Smooth muscle cell (in vitro differentiated cells): Measurements from ENCODE around the gene NAALADL1. TPM values are rescaled to one million over a fixed set of nuclear protein-coding genes. Genes with fewer than 3 reads are reported as not detected.

ENCODE experiments used
- DNase-seq: peaks from one replicate; lab custom pipeline; 2025; ENCODE audit not compliant: unreplicated experiment; lab: John Stamatoyannopoulos, UW
- H2AFZ ChIP-seq: fragments of 200-600 bp; sonication (generic); 2 replicates; pipeline ENCODE4 v1.6.0; 2016; ENCODE audit warnings: antibody characterized with exemption, low read depth, mild to moderate bottlenecking
- H3F3A ChIP-seq: fragments of 200-600 bp; sonication (generic); 2 replicates; pipeline ENCODE4 v1.6.0; 2017; ENCODE audit warnings: antibody characterized with exemption, low read depth
- H3K27ac ChIP-seq: fragments of 200-600 bp; sonication (generic); 2 replicates; pipeline ENCODE4 v1.5.1; 2016; ENCODE audit warnings: low read depth, mild to moderate bottlenecking
- H3K27me3 ChIP-seq: fragments of 200-600 bp; sonication (generic); 2 replicates; pipeline ENCODE4 v1.6.1; 2016; ENCODE audit warnings: low read depth, mild to moderate bottlenecking
- H3K36me3 ChIP-seq: fragments of 200-600 bp; sonication (generic); 2 replicates; pipeline ENCODE4 v1.5.1; 2016; ENCODE audit warnings: low read depth
- H3K4me1 ChIP-seq: fragments of 200-600 bp; sonication (generic); 2 replicates; pipeline ENCODE4 v1.5.1; 2016; ENCODE audit warnings: low read depth
- H3K4me2 ChIP-seq: fragments of 200-600 bp; sonication (generic); 2 replicates; pipeline ENCODE4 v1.6.0; 2016; ENCODE audit warnings: mild to moderate bottlenecking
- H3K4me3 ChIP-seq: fragments of 200-600 bp; sonication (generic); 2 replicates; pipeline ENCODE4 v1.5.1; 2016; ENCODE audit warnings: mild to moderate bottlenecking
- H3K79me2 ChIP-seq: fragments of 200-600 bp; sonication (generic); 2 replicates; pipeline ENCODE4 v1.6.0; 2016; ENCODE audit warnings: low read depth, mild to moderate bottlenecking
- H3K9ac ChIP-seq: fragments of 200-600 bp; sonication (generic); 2 replicates; pipeline ENCODE4 v1.6.0; 2016; ENCODE audit warnings: low read depth
- H3K9me3 ChIP-seq: fragments of 200-600 bp; sonication (generic); replicated peaks from 2 replicates; pipeline ENCODE4 v1.5.1; 2016; ENCODE audit warnings: low read depth
- H4K20me1 ChIP-seq: fragments of 200-600 bp; sonication (generic); 2 replicates; pipeline ENCODE4 v1.6.0; 2016; ENCODE audit warnings: low read depth
- CTCF ChIP-seq: fragments of 200-600 bp; sonication (generic); IDR thresholded peaks from 2 replicates; pipeline ENCODE4 v1.5.1; 2017; ENCODE audit warnings: borderline replicate concordance, mild to moderate bottlenecking, antibody characterized with exemption; ENCODE audit not compliant: insufficient read depth, poor library complexity, severe bottlenecking
- WGBS: methylation state at CpG from one replicate; pipeline ENCODE4 v1.1.7; 2016; ENCODE audit warnings: low lambda C conversion rate; 5-methylcytosine and 5-hydroxymethylcytosine counted together
- polyA plus RNA-seq: library from polyadenylated mRNA; unstranded; fragments of >200 nt; fragmentation: Nextera tagmentation; extraction: Ambion mirVana; gene quantifications from 2 replicates; pipeline ENCODE4 v1.2.1, GENCODE V29; 2016
- total RNA-seq: library from RNA; depleted of rRNA; stranded (reverse); fragments of >200 nt; gene quantifications from 2 replicates; pipeline ENCODE4 v1.2.3, GENCODE V29; 2014

Gene NAALADL1
- total and polyA plus RNA-seq, 2 experiments from 2014 or later = 1.0 to 7.0 TPM

- no peak for DNase-seq
- WGBS = 75% methylated on average over 8 of the region's 8 CpGs
- Histone ChIP-seq H3K4me3 (peak overlapping the region; percentile 99), H3K79me2 (peaks cover 23% of the 10 kb centered on the region), H2AFZ (no peak overlapping the region), H4K20me1 (peaks cover 4% of the 10 kb centered on the region), H3K27ac (peak overlapping the region; percentile 72), H3F3A (no peaks in the 10 kb centered on the region), H3K27me3 (no peaks in the 10 kb centered on the region), H3K36me3 (no peaks in the 10 kb centered on the region), H3K9me3 (no peaks in the 10 kb centered on the region), H3K4me1 (peaks cover 5% of the 10 kb centered on the region), H3K4me2 (peak overlapping the region; percentile 97), H3K9ac (peak overlapping the region; percentile 90)
- no peak for TF ChIP-seq CTCF
Observed at GRCh38 chr11:65096926-65097325, 38.6 kb upstream of the NAALADL1 start.

GRCh38 chr11:65095974-65096806 is 37.8 kb upstream of the NAALADL1 start, which contains the start of gene VPS51:
Gene VPS51, plus strand, starts transcription at chr11:65096214. Its CDS starts 37 bp downstream, at chr11:65096251.
- Histone ChIP-seq H3K79me2 (peaks cover 21% of the 10 kb centered on the region), H3K36me3 (no peaks in the 10 kb centered on the region), H3K4me1 (peaks cover 5% of the 10 kb centered on the region), H3K9me3 (no peaks in the 10 kb centered on the region), H3K27ac (peak within 1 kb of the TSS; percentile 72), H3K9ac (peak within 1 kb of the TSS; percentile 90), H3K27me3 (no peaks in the 10 kb centered on the region), H3K4me2 (peak within 1 kb of the TSS; percentile 97), H2AFZ (no peak within 1 kb of the TSS), H4K20me1 (peaks cover 4% of the 10 kb centered on the region), H3K4me3 (peak within 1 kb of the TSS; percentile 99), H3F3A (no peaks in the 10 kb centered on the region)
- DNase-seq = peak; percentile 37
- no peak for TF ChIP-seq CTCF
- WGBS = 2% methylated on average over 39 of the region's 52 CpGs

GRCh38 chr11:65095427-65095826 is 37.1 kb upstream of the NAALADL1 start:
- 94% methylated on average over 22 of the region's 22 CpGs for WGBS
- Histone ChIP-seq H3K27me3 (no peaks in the 10 kb centered on the region), H3K9me3 (no peaks in the 10 kb centered on the region)

More at GRCh38 chr11:65095427-65095826, 37.1 kb upstream of the NAALADL1 start:
- H3K4me2 ChIP-seq = no peak overlapping the region
- H3K9ac ChIP-seq = no peak overlapping the region
- no peak for TF ChIP-seq CTCF
- DNase-seq = no peak
- no peak overlapping the region for H3K27ac ChIP-seq
- H3K4me1 ChIP-seq = peaks cover 5% of the 10 kb centered on the region
- H3F3A ChIP-seq = no peaks in the 10 kb centered on the region
- peaks cover 16% of the 10 kb centered on the region for H3K79me2 ChIP-seq
- no peaks in the 10 kb centered on the region for H3K36me3 ChIP-seq
- no peak overlapping the region for H2AFZ ChIP-seq
- H3K4me3 ChIP-seq = no peak overlapping the region
- H4K20me1 ChIP-seq = peaks cover 4% of the 10 kb centered on the region
